ES-I3 (cell line): ENCODE measurements around the gene CADPS2.

Experiments
- H3K36me3 ChIP-seq: 2 replicates; pipeline ENCODE4 v1.6.1; 2013; ENCODE audit warnings: mild to moderate bottlenecking, low read length, control low read depth, moderate library complexity; ENCODE audit not compliant: insufficient read depth
- H3K4me1 ChIP-seq: 2 replicates; pipeline ENCODE4 v1.6.1; 2013; ENCODE audit warnings: mild to moderate bottlenecking, control low read depth, low read length; ENCODE audit not compliant: insufficient read depth
- H3K9ac ChIP-seq: 2 replicates; pipeline ENCODE4 v1.6.1; 2013; ENCODE audit warnings: low read depth, mild to moderate bottlenecking, low read length, moderate library complexity
- H3K9me3 ChIP-seq: 2 replicates; pipeline ENCODE4 v1.6.1; 2013; ENCODE audit warnings: mild to moderate bottlenecking, low read length, moderate library complexity; ENCODE audit not compliant: control insufficient read depth, insufficient read depth

Gene CADPS2

GRCh38 chr7:122883049-122883680, 3.1 kb downstream of the CADPS2 start:
- no peaks in the 10 kb centered on the region for H3K36me3 ChIP-seq
- no peaks in the 10 kb centered on the region for H3K4me1 ChIP-seq
- H3K9ac ChIP-seq, result no peak overlapping the region
- no peaks in the 10 kb centered on the region for H3K9me3 ChIP-seq

DNA sequence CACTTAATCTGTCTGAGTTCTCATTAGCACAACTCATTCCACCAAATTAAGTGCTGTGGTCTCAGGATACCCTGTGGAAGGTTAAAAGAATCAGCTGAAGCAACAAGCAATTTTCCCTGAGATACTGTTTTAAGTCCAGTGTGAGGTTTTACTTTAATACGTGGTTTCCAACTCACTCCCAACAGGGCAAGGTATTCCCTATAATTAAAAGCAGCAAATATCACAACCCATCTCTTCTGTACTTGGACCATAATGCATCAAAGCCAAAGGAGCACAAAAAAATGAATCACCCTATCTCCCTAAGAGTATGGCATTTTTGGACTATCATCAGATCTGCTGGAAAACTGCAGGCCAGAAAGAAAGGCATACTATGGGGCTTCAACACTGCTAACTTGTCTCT, 4.9 kb downstream of the CADPS2 start:
- Histone ChIP-seq H3K9ac (no peak overlapping the region), H3K4me1 (no peaks in the 10 kb centered on the region), H3K36me3 (no peaks in the 10 kb centered on the region), H3K9me3 (no peaks in the 10 kb centered on the region)

GRCh38 chr7:122869260-122869659, 17.0 kb downstream of the CADPS2 start:
- Histone ChIP-seq H3K36me3 (peaks cover 4% of the 10 kb centered on the region; the same call in 1 of the 2 replicates), H3K9ac (no peak overlapping the region), H3K4me1 (no peaks in the 10 kb centered on the region), H3K9me3 (no peaks in the 10 kb centered on the region; the same call in 1 of the 2 replicates)

- no peaks in the 10 kb centered on the region for H3K36me3 ChIP-seq
- no peak overlapping the region for H3K9ac ChIP-seq
- H3K9me3 ChIP-seq, result no peaks in the 10 kb centered on the region; the same call in 1 of the 2 replicates
- no peaks in the 10 kb centered on the region for H3K4me1 ChIP-seq
These were observed 18.7 kb downstream of the CADPS2 start for GRCh38 chr7:122867471-122867980.

DNA sequence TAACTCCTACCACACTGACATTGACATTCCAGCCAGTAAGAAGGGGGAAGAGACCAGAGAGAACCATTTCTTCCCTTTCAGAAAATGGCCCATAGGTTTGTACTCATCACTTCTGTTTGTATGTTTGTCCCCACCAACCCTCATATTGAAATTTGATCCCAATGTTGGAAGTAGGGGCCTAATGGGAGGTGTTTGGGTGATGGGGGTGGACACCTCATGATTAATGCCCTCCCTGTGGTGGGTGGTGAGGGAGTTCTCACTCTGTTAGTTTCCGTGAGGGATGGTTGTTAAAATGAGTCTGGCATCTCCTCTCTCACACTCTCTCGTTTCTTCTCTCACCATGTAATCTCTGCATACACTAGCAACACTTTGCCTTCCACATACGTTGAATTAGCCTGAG, 21.4 kb downstream of the CADPS2 start:
- H3K9me3 ChIP-seq, result no peaks in the 10 kb centered on the region; the same call in 1 of the 2 replicates

DNA sequence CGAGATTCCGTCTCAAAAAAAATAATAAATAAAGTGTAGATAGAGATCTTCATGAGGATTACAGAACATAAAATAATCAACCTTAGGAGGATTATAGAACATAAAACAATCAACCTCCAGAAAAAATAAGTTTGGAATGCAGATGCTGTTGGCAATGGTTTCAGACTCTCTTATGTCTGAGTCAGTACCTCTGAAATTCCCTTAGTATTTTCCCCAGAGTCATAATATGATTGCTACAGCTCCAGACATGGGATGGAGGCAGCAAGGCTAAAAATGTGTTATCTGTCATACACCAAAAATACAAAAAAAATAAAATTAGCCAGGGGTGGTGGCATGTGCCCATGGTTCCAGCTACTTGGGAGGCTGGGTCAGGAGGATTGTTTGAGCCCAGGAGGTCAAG, 22.2 kb downstream of the CADPS2 start:
- Histone ChIP-seq H3K36me3 (no peaks in the 10 kb centered on the region; the same call in 1 of the 2 replicates), H3K9ac (no peak overlapping the region), H3K4me1 (no peaks in the 10 kb centered on the region), H3K9me3 (no peaks in the 10 kb centered on the region; the same call in 1 of the 2 replicates)

More for the DNA sequence above, 21.4 kb downstream of the CADPS2 start:
- Histone ChIP-seq H3K4me1 (no peaks in the 10 kb centered on the region), H3K36me3 (no peaks in the 10 kb centered on the region; the same call in 1 of the 2 replicates), H3K9ac (no peak overlapping the region)

DNA sequence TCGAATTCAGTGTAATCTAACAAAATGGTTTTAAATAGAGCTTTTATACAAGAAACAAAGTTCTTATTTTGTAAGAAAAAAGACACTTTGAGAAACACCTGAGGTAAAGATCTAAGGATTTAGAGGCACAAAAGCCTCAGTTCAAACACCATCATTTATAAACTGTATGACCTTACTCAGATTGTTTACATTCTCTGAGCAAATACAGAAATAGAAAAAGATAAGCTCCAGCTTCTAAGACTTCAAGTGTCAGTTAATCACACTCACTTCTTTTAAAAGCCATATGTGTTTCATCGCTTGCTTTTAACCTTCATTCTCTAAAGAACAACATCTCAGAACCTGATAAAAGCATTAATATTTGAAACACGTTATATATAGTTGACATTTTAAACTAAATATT, 27.9 kb downstream of the CADPS2 start:
- no peaks in the 10 kb centered on the region for H3K9me3 ChIP-seq
- H3K4me1 ChIP-seq, result peaks cover 5% of the 10 kb centered on the region; the same call in 1 of the 2 replicates
- no peaks in the 10 kb centered on the region; the same call in 1 of the 2 replicates for H3K36me3 ChIP-seq
- H3K9ac ChIP-seq, result no peak overlapping the region

DNA sequence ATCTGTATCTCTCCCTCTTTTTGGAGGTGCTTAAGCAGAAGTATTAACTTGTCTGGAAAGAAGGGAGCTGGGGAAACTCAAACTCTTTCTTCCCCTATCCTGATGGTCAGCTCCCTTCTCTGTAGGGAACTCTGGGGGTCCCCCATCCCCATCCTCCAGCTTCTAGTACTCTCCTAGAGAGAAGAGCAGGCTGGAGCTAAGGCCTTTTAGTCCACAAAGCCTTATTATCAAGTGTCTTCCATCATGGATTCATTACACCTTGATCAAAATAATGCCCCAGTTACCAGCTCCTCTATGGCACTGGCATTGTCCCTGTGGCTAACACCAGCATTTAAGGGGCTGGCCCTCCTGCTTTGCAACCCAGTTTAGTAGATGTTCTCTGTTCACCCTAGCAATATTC, 35.7 kb downstream of the CADPS2 start:
- Histone ChIP-seq H3K36me3 (no peaks in the 10 kb centered on the region), H3K4me1 (peaks cover 9% of the 10 kb centered on the region; the same call in 1 of the 2 replicates), H3K9ac (no peak overlapping the region), H3K9me3 (no peaks in the 10 kb centered on the region)

- Histone ChIP-seq H3K4me1 (peaks cover 3% of the 10 kb centered on the region; the same call in 1 of the 2 replicates), H3K36me3 (no peaks in the 10 kb centered on the region), H3K9ac (no peak overlapping the region), H3K9me3 (no peaks in the 10 kb centered on the region)
These were observed 36.3 kb downstream of the CADPS2 start for GRCh38 chr7:122849957-122850328.

- Histone ChIP-seq H3K36me3 (no peaks in the 10 kb centered on the region), H3K9ac (no peak overlapping the region), H3K9me3 (no peaks in the 10 kb centered on the region), H3K4me1 (peaks cover 3% of the 10 kb centered on the region; the same call in 1 of the 2 replicates)
These were observed 36.8 kb downstream of the CADPS2 start for GRCh38 chr7:122849322-122849956.

DNA sequence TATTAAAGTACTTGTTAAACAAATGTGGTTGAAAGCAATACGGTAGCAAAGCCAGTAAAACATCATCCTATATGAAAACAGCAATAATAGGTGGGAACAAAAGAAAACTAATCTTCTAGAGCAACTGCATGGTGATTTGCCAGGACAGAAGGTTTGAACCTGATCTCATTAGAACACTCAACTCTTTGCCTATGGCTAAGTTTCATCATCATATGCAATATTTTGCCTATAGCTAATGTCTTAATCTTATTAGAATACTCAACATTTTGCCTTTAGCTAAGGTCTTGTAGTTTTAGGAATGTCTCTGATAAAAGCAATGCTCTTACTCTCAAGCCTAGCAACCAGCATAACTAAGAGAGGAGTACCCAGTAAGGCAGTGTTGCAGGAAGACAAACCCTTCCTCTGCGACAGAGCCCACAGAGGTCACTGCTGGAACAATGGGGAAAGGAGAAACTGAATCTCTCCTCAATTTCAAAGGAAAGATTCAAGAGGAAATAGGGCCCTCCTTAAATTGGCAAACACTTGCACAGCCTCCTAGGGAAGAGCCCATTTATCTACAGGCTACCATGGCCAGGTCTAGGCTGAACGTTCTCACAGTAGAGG, 38.3 kb downstream of the CADPS2 start:
- Histone ChIP-seq H3K36me3 (no peaks in the 10 kb centered on the region), H3K4me1 (peaks cover 3% of the 10 kb centered on the region; the same call in 1 of the 2 replicates), H3K9me3 (no peaks in the 10 kb centered on the region), H3K9ac (no peak overlapping the region)

DNA sequence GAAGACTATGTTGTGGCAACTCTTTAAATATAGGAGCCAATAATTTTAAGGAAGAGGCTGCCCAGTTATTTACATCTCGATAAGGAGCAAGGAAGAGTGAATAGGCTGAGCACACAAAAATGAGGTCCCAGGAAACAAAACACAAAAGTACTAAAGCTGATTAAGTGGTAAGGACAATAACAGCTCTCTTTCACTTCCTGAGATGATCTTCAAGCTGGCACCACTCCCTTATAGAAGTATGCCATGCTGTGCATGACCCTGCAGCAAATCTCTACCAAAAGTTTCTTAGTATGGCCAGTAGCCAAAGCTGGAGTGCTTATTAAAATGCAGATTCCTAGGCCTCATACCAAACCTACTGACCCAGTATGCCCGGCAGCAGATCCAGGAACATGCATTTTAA, 39.7 kb downstream of the CADPS2 start:
- H3K4me1 ChIP-seq, result peaks cover 3% of the 10 kb centered on the region; the same call in 1 of the 2 replicates
- H3K9me3 ChIP-seq, result no peaks in the 10 kb centered on the region
- no peak overlapping the region for H3K9ac ChIP-seq
- H3K36me3 ChIP-seq, result no peaks in the 10 kb centered on the region

- H3K9ac ChIP-seq, result no peak overlapping the region
- no peaks in the 10 kb centered on the region for H3K36me3 ChIP-seq
- no peaks in the 10 kb centered on the region for H3K9me3 ChIP-seq
- H3K4me1 ChIP-seq, result peaks cover 3% of the 10 kb centered on the region; the same call in 1 of the 2 replicates
These were observed 41.0 kb downstream of the CADPS2 start for GRCh38 chr7:122845286-122845685.

DNA sequence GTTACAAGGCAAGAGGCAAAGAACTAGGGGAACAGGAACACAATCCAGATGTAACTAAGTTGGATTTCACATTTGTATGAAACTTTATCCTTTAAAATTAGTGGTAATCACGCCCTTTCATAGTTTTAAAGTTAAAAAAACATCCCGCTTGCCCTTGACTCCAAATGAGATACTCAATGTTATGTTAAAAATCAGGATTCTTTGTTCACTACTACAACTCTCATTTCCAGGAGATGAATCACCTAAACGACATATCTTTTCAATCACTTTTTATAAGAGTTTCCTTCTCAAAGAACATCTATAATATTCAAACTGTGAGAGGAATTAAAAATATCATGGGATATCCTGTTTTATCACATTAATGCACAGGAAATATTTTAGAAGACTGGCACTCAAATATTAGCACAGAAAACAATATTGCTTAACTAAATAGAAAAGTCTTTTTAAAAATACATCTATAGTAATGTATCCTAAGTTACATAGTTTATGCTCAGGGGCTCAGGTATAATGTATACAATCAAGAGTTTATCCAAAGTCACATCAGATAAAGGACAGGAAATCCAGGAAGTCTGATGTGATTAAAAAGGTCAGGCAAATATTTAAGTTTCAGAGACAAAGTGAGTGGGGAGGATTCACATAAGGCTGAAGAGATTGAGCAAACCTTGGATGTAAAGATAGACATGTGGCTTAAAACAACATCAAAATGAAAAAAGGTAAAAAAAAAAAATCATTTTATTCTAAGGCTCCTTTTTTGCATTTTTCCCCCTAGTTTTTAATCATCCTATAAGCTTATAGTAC, 41.9 kb downstream of the CADPS2 start:
- Histone ChIP-seq H3K9ac (no peak overlapping the region), H3K9me3 (no peaks in the 10 kb centered on the region), H3K36me3 (no peaks in the 10 kb centered on the region), H3K4me1 (peaks cover 3% of the 10 kb centered on the region; the same call in 1 of the 2 replicates)
